Stimulated activated CD4-positive, alpha-beta T cell treated with anti-CD3 and anti-CD28 coated beads, Interleukin-15, amount 100 ng/mL, for 1 hour (primary cell): ENCODE measurements around the gene XKR7.
"Not testable (repeated sequence)": the region's sequence is repeated elsewhere in the genome, so short reads cannot be mapped to it uniquely, and the experiment has no call there.

Experiments
- DNase-seq, 2 donors: peaks; one replicate each; pipeline ENCODE4 v3.0.0-alpha.2; 2020; ENCODE audit warnings: low read depth in 1 of 2, low spot score in 1 of 2

XKR7 gene, protein sequence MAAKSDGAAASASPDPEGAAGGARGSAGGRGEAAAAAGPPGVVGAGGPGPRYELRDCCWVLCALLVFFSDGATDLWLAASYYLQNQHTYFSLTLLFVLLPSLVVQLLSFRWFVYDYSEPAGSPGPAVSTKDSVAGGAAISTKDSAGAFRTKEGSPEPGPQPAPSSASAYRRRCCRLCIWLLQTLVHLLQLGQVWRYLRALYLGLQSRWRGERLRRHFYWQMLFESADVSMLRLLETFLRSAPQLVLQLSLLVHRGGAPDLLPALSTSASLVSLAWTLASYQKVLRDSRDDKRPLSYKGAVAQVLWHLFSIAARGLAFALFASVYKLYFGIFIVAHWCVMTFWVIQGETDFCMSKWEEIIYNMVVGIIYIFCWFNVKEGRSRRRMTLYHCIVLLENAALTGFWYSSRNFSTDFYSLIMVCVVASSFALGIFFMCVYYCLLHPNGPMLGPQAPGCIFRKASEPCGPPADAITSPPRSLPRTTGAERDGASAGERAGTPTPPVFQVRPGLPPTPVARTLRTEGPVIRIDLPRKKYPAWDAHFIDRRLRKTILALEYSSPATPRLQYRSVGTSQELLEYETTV

DNA sequence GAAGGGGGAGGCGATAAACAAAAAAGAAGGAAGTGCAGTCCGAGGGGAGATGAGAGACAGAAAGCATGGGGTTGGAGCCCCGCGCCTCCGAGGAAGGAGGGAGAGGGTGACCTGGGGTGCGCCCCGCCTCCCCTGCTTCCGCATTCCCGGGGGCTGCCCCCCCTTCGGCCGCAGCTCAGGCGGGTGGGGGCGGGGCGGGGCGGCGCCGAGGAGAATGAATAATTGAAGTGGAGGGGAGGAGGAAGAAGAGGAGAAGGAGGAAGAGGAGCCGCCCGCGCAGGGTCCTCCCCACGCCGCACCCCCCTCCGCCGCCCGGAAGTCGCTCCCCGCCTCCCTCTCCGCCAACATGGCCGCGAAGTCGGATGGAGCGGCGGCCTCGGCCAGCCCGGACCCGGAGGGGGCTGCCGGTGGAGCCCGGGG lies at the start of gene XKR7:
Gene XKR7, plus strand, starts transcription at position 322 of the 420 bp plus-strand sequence. Its CDS starts 25 bp downstream, at position 347.
- DNase-seq: no peak

DNA sequence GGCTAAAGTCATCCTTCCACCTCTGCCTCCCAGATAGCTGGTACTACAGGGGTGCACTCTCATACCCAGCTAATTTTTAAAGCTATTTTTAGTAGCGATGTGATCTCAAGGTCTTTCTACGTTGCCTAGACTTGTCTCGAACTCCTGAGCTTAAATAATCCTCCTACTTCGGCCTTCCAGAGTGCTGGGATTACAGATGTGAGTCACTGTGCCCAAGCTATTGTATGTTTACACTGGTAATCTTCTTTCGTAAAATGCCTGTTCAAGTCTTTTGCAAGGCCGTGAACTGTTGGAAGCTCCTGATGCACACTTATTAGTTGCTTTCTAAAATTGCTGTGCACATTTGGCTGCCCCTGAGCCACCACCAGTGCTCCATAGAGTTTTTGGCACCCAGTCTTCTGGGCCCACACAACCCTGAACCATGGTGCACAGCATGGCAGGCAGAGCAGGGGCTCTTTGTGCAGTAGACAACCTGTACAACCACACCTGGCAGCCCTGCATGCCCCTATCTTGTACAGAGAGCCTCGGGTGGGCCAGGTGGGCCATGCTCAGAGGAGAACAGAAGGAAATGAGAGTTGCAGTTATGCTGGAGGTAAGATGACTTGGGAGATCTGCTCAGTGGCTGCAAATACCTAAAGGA lies 49.4 kb upstream of the XKR7 start:
- DNase-seq: no peak

DNA sequence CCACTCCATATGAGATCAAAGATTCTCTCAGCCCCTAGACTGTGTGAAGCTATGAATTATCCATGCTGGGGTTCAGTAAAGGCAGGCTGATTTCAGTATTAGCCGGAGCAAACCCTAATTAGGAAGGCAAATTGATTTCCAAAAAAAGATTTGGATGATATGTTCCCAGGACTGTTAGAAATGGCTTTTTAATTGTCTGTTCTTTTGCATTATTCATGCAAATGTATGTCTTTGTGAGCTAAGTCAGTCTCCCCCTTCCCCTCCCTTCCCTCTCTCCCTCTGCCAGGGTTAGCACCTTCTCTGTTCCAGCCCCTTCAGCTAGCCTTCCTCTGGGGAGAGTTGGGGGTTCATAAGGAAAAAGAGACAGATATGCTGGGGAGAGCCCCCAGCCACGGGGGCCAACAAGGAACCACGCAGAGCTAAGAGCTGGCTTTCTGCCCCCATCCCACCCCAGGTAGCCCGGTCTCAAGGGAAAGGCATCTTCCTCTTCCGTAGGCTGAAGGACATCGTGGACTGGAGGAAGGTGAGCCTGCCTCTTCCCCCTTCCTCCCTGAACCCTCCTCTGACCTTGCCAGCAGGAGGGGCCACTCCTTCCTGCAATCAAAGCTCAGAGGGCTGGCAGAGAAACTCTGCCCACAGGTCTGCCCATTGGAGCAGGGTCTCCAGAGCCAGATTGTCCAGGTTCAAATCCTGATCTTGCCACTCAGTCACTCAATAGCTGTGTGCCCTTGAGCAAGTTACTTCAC lies 48.4 kb upstream of the XKR7 start:
- DNase-seq: no peak

DNA sequence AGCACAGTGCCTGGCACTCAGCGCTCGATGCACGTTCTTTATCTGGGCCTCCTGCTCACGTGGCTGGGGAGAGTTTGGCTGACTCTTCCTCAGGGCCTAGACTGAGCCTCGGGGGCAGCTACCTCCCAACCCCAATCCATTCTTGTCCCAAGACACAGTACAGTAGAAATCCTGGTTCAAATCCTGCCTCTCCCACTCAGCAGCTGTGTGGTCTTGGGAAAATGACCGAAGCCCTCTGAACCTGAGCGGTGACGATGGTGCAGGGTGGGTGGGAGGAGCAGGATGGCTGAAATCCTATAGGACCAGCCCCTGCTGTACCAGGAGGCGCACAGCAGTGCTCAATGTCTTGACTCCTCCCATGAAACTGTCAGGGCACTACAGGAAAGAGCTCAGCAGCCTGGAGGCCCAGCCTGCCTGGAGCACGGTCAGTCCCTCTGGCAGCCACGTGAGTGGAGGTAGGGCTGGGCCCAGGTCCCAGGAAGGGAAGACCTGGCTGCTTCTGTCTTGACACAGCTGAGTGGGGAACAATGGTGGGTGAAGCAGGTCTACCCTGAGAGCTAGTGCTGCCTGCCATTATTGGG lies 47.6 kb upstream of the XKR7 start:
- DNase-seq: no peak

DNA sequence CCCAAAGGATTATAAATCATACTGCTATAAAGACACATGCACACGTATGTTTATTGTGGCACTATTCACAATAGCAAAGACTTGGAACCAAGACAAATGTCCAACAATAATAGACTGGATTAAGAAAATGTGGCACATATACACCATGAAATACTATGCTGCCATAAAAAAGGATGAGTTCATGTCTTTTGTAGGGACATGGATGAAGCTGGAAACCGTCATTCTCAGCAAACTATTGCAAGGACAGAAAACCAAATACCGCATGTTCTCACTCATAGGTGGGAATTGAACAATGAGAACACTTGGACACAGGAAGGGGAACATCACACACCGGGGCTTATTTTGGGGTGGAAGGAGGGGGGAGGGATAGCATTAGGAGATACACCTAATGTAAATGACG lies 46.5 kb upstream of the XKR7 start:
- DNase-seq: not testable (repeated sequence)

DNA sequence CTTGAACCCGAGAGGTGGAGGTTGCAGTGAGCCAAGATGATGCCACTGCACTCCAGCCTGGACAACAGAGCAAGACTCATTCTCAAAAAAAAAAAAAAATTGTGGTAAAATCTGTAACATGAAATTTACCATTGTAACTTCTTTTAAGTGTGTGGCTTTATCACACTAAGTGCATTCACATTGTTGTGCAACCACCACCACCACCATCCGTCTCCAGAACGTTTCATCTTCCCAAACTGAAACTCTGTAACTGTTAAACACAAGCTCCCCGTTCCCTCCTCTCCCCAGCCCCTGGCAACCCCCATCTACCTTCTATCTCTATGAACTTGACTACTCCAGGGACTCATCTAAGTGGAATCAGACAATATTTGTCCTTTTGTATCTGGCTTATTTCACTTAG lies 45.8 kb upstream of the XKR7 start:
- DNase-seq: no peak

DNA sequence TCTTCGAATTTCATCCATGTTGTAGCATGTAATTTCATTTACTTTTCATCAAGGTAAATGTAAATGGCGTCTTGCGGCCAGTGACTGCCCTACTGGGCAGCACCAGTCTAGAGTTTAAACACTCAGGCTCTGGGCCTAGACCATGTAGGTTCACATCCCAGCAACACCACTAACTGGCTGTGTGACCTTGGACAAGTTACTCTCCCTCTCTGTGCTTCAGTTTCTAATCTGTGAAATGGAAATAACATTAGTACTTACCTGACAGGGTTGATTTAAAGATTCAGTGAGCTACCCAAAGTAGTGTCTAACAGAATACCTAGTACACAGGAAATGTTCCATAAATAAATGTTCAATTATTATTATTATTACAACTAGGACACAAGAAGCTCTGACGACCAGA lies 45.4 kb upstream of the XKR7 start:
- DNase-seq: no peak

DNA sequence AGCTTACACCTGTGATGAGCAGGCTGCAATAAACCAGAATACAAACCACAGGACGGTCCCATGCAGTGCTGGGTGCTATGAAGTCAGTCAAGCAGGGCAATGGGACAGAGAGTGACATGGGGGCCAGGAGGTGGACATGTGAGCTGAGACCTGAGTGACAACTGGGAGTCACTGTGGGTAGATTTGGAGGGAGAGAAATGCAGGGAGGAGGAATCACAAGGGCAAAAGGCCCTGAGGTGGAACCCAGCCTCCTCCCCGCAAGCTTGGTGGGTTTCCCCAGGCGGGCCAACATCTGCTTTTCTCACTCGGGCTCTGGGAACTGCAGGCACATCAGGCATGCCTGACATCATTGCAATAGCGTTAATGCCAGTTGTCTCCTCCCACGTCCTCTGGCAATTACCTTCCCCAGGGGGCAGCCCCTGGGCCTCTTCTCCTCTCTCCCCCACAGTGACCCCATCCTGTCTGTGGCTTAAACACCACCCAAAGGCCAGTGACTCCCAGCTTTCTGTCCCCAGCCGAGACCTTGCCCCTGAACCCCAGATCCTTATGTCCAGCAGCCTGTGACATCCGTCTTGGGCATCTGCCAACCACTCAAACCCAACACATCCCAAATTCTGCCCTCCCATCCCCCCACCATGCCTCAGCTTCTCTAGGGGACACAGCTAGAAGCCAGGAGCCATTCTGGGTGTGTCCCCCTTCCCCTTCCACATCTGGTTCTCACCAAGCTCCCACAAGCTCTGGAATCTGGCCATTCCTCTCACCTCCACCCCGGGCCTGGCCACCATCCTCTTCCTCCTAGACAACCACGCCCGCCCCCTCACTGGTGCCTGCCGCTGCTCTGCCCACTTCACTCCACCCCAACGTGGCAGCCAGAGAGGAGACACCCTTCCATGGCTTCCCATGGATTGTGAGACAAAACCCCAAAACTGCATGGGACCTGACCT lies 44.3 kb upstream of the XKR7 start:
- DNase-seq: no peak

DNA sequence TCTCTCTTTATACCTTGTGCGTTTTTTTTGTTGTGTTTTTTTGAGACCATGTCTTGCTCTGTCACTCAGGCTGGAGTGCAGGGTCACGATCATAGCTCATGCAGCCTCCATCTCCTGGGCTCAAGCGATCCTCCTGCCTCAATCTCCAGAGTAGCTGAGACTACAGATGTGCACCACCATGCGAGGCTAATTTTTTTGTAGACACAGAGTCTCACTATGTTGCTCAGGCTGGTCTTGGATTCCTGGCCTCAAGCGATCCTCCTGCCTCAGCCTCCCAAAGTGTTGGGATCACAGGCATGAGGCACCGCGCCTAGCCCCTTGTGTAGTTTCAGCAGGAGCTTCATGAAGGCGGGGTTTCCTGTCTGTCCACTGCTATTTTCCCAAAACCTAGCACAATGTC lies 43.4 kb upstream of the XKR7 start:
- DNase-seq: no peak

DNA sequence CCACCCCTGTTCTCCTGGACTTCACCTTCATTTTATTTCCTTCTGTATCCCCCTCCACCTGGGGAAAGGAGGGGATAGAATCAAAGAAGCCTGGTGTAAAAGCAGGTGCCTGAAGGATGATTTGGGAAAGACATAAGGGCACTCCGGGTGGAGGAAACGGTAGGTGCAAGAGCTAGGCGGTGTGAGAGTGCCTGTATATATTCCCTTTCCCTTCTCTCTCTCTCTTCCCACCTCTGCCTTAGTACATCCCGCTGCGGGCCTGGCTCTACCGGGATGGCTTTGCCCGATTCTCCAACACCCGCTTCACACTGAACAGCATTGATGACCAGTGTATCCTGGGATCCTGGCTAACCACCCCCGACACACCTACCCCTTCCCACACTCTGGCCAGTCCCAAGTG lies 42.3 kb upstream of the XKR7 start:
- DNase-seq: no peak

DNA sequence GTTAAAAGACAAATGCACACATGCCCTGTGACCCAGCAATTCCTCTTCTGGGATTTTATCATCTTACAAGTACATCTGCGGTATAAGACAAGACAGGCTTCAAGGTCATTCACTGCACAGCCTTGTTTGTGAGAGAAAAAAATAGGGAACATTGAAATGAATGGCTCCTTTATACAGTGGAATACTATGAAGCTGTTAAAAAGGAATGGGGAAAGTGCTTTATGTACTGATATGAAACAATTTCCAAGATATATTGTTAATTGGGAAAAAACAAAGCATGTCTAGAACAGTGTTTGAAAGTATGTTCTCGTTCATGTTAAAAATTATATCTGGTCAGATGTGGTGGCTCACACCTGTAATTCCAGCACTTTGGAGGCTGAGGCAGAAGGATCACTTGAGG lies 41.5 kb upstream of the XKR7 start:
- DNase-seq: no peak

DNA sequence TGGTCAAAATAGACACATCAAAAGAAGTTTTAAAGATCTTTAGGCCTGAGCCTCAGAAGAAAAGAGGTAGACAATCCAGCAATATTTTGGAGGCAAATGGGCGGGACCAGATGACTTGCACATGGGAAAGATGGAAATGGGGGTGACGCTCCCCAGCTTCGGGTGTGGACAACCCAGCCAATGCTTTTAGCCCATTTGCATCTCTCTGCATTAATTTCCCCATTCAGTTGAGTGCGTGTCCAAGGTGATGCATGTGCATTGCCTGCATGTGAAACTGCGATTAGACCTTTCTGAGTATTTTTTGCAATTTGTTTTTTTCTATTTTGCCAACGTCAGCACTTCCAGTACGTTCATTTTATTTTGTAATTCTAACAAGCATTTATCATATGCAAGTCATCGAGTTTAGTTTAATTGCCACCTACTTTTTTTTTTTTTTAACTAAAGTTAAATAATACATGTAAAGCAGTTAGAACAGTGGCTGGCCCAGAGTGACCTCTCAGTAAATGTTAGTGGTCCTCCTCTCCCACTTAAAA lies 40.3 kb upstream of the XKR7 start:
- no peak for DNase-seq

DNA sequence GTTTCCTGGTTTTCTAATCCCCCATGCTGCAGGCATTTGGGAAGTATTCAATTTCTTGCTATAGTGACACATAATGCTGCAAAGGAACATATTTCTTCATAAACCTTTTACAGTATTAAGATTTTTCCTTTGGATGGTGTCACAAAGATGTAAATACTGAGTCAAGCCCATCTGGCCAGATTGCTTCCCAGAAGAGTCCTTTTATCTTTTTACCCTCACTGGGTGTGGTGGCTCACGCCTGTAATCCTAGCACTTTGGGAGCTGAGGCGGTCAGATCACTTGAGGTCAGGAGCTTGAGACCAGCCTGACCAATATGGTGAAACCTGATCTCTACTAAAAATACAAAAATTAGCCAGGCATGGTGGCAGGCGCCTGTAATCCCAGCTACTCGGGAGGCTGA lies 38.3 kb upstream of the XKR7 start:
- DNase-seq: not testable (repeated sequence)

DNA sequence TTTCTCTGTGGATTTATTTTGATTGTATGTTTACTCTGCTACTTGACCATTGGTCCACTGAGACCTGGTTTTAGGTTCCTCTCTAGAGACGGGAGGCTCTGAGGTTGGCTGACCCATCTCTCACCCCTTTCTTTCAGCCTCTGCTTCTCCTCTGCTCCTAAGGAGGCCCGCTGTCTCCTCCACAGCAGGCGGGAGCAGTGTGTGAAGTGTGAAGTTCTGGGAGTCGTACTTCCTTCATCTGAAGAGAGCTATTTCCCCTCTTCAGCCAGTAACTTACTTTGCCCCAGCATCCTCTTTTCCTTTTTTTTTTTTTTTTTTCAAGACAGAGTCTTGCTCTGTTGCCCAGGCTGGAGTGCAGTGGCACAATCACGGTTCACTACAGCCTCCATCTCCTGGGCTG lies 37.2 kb upstream of the XKR7 start:
- DNase-seq: no peak

DNA sequence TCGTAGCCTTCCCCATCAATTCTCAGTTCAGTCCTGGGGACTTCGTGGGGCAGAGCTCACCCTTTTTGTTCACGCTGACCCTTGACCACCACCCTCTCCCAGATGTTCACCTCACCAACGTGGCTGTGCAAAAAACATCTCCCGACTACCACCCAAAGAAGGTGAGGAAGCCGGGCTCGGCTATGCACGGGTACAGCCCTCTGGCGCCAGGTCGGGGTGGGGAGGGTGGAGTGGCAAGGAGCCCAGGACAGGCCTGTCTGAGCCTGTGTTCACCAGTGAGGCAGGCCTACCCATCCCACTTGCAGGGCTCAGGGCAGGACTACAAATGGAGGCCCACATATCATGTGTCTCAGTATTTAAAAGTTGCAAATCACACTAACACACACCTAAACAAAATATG lies 34.3 kb upstream of the XKR7 start:
- no peak for DNase-seq

DNA sequence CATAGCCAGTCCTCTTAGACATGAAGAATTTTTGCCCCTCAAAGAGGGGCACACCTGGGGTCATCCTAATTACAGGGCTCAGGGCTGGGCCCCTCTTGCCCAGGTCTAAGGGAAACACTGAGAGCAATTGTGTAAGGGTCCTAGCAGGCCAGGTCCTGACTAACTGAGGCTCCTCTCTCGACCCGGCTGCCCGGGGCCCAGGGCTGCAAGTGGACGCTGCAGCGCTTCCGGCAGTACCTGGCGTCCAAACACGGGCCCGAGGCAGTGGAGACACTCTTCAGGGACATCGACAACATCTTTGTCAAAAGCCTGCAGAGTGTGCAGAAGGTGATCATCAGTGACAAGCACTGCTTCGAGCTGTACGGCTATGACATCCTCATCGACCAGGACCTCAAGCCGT lies 33.5 kb upstream of the XKR7 start:
- DNase-seq: no peak

DNA sequence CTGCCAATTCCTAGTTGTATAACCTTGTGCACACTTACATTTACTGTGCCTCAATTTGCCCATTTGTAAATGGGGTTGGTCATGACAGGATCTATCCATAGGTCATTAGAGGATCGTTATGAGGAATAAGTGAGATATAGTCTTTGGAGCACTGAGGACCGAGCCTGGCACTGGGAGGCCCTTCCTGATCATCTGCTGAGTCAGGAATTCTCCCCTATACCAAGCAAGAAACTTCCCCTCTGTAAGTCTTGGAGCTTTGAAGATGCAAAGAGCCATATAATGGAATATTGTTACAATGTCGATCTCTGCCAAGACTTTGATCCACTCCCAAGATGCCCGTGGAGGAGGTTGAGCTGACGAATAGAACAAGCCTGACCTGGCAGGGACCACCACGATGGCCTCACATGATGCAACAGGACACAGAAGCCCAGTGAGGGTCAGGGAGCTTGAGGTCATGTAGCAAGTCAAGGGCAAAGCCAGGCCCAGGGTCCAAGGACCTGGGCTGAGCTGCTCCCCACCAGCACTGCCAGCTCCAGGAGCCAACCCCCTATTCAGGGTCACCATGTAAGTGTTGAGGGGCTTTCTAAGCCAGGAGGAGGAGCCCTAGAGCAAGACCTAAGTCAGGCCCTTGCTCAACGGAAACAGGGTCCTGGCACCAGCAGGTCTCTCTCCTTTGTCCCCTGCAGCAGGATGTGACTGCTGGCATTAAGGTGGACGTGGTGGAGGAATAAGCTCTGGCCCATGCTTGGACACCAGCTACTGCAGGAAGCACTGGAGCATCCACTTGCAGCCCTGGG lies 32.8 kb upstream of the XKR7 start:
- no peak for DNase-seq

DNA sequence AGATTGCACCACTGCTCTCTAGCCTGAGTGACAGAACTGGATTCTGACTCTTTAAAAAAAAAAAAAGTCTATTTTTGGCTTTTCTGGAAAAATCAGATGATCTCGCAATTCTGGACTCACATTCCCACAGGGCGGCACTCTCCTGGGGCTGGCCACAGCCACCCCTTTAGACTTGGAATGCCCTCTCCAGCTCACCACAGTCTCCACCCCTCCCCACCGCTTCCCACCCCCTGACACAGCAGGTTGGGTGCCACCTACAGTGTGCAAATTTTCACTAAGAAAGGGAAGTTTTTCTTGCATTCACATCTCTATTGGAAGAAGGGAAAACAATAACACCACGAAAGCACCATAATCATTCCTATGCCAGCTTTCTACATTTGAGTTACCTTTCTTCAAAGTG lies 31.5 kb upstream of the XKR7 start:
- DNase-seq: no peak

DNA sequence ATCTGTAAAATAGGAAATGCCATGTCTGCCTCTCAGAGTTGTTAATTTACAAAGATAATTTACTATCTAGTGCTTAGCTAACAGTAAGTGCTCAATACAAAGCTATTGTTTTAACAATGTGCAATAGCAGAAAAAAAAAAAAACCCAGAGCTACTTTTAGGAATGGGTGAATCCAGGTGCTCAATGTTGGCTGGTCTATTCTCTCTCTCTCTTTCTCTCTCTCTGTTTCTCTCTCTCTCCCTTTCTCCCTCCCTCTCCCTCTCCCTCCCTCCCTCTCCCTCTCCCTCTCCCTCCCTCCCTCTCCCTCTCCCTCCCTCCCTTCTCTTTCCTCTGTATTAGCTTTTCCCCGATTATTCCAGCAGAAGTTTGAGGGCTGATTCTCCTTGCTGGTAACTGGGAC lies 30.1 kb upstream of the XKR7 start:
- no peak for DNase-seq
